GM12892 (cell line): ENCODE measurements around the gene ZEB2.

Experiments used
- POLR2A ChIP-seq: IDR thresholded peaks from 2 replicates; pipeline ENCODE4 v1.6.1; 2011; ENCODE audit warnings: low read depth, low read length, control low read depth
- TAF1 ChIP-seq: IDR thresholded peaks from 2 replicates; pipeline ENCODE4 v1.6.1; 2011; ENCODE audit warnings: low read depth, mild to moderate bottlenecking, control low read depth, low read length, borderline replicate concordance

- no peak for TF ChIP-seq POLR2A
- TF ChIP-seq TAF1 = no peak
Measured at GRCh38 chr2:144567745-144568144, 47.8 kb upstream of the ZEB2 start.
